ENCODE data around the gene EGLN3.

DNA sequence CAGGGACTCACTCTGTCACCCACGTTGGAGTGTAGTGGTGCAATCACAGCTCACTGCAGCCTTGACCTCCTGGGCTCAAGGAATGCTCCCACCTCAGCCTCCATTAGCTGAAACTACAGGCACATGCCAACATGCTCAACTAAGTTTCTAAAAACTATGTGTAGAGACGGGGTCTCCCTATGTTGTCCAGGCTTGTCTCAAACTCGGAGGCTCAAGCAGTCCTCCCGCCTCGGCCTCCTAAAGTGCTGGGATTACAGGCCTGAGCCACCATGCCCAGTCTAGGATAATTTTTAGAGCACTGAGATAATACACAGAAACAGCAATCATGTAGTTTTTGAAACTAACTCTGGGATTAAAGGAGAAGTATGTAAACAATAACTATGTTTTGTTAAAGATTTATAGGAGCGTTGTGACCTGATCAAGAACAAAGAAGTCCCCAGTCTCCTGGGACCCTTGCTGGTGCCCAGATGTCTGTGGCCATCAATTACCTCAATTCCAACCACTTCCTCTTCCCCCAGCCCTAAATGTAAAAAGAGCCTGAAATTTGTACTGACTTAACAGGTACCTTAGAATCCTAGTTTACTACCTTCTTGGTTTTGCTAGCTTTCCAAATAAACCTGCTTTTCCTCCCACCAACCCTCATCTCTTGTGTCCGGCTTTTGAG lies 28.9 kb upstream of the EGLN3 start:
- TF ChIP-seq, protein P1, sequence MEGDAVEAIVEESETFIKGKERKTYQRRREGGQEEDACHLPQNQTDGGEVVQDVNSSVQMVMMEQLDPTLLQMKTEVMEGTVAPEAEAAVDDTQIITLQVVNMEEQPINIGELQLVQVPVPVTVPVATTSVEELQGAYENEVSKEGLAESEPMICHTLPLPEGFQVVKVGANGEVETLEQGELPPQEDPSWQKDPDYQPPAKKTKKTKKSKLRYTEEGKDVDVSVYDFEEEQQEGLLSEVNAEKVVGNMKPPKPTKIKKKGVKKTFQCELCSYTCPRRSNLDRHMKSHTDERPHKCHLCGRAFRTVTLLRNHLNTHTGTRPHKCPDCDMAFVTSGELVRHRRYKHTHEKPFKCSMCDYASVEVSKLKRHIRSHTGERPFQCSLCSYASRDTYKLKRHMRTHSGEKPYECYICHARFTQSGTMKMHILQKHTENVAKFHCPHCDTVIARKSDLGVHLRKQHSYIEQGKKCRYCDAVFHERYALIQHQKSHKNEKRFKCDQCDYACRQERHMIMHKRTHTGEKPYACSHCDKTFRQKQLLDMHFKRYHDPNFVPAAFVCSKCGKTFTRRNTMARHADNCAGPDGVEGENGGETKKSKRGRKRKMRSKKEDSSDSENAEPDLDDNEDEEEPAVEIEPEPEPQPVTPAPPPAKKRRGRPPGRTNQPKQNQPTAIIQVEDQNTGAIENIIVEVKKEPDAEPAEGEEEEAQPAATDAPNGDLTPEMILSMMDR (conservative IDR thresholded peaks at IDR 0.05; ENCODE audit: low read length) = no peak
- TF ChIP-seq EZH2phosphoT487 (IDR thresholded peaks at IDR 0.05; ENCODE audit: borderline replicate concordance) = no peak
